ENCODE results near the gene TP53TG3B. TPM values are rescaled to one million over a fixed set of nuclear protein-coding genes. Genes with fewer than 3 reads are reported as not detected.

Gene TP53TG3B
- total and polyA plus RNA-seq, 2 experiments from 2014 or later, result not detected

Small RNA genes within 50 kb of the gene (small RNA-seq; reads per million reads assigned to genes)
- gene AC141257.3 (ENCODE audit: low replicate concordance) (not detected), gene AC141257.4 (ENCODE audit: low replicate concordance) (not detected)

Other genes starting within 250 kb of the TP53TG3B start
- not detected in 2 replicates for gene TP53TG3C, start 166.6 kb upstream of the TP53TG3B start, total RNA-seq (2014; rRNA removed; shearing (Covaris generic))
- not detected in 2 replicates for gene TP53TG3C, start 166.6 kb upstream of the TP53TG3B start, polyA plus RNA-seq (2016; fragmentation: Nextera tagmentation; extraction: Ambion mirVana)
- not detected in 2 replicates for gene TP53TG3E, start 56.5 kb upstream of the TP53TG3B start, total RNA-seq (2014; rRNA removed; shearing (Covaris generic))
- not detected in 2 replicates for gene TP53TG3E, start 56.5 kb upstream of the TP53TG3B start, polyA plus RNA-seq (2016; fragmentation: Nextera tagmentation; extraction: Ambion mirVana)
- not detected in 2 replicates for gene TP53TG3F, start 98.8 kb downstream of the TP53TG3B start, total RNA-seq (2014; rRNA removed; shearing (Covaris generic))
- gene TP53TG3F, start 98.8 kb downstream of the TP53TG3B start, polyA plus RNA-seq (2016; fragmentation: Nextera tagmentation; extraction: Ambion mirVana), result not detected in 2 replicates